NCI-H2227 (cell line): ENCODE data around the gene KLF17.

Experiments
- DNase-seq: peaks from one replicate; lab custom pipeline; 2025; ENCODE audit not compliant: unreplicated experiment; lab: John Stamatoyannopoulos, UW

KLF17 gene

DNA sequence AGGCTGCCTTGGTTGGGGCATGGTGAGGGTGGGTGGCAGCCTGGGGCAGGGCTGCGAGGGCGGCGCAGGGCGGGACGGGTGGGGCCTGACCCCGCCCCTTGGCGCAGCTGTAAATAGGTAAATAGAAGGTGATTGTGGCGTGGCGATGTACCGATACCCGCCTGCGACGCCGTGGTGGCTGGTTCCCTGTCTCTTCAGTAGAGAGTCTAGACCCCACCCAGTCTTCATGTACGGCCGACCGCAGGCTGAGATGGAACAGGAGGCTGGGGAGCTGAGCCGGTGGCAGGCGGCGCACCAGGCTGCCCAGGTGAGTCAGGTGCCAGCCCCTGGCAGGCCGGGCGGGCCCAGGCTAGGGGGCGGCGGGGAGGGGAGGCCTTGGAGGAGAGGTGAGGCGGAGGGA is at the start of gene KLF17:
Gene KLF17, plus strand, starts transcription at position 140 of the 400 bp plus-strand sequence. Its CDS starts 87 bp downstream, at position 227.
- no peak for DNase-seq

- DNase-seq: no peak
Measured at GRCh38 chr1:44071461-44071860, 47.2 kb upstream of the KLF17 start.

GRCh38 chr1:44072204-44072603 is 46.4 kb upstream of the KLF17 start:
- no peak for DNase-seq

GRCh38 chr1:44072821-44073220 is 45.8 kb upstream of the KLF17 start:
- no peak for DNase-seq

GRCh38 chr1:44073528-44073927 is 45.1 kb upstream of the KLF17 start:
- no peak for DNase-seq

DNA sequence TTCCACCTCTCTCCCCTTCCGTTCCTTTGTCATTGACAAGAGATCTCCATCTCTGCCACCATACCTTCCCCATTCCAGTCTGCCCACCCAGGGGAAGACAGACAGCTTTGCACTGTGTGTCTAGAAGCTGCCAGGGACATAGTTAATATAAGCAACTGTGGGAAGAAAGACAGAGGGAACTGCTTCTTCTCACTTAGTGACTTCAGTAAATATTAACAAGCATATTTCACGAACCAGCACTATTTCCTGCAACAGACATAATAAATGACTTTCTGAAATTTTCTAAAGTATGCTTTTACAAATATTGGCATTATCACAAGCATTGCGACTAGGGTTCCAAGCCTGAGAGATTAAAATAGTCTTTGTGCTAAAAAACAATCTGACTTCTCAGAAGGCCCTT is 44.2 kb upstream of the KLF17 start:
- DNase-seq: no peak

DNA sequence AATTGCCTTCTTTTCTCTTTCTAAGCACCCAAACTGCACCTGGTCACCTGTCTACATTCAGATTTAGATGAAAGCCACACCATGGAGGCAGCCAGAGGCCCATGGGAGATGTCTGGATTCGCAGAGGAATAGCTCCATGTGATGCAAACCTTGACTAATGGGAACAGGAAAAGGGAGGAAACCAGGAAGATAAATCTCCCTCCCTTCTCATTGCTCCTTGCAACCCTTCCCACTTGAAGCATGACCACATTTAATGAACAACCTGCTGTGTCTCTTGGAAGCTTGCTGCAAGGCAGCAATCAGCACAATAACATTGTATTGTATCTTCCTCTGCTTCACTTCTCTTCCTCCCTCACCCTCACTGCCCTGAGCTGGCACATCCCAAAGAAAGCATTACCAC is 42.6 kb upstream of the KLF17 start:
- peak; percentile 71 for DNase-seq

GRCh38 chr1:44077421-44077820 is 41.2 kb upstream of the KLF17 start:
- DNase-seq: no peak

DNA sequence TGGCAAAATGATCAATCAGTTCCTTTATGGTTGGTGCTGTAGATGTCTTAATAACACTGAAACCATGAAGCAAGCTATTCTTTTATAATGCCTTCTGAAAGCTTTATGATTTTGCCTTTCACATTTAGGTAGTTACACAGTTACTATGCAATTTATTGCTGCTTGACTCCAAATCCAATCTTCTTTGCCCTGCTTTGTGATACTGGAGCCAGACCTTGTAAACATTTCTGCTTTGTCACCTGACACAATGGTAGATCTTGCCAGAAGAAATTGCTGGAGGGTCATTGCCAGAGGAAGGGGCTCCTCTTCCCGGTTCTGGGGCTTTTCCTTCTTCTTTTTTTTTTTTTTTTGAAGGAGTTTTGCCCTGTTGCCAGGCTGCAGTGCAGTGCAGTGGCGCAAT is 40.5 kb upstream of the KLF17 start:
- DNase-seq: peak; percentile 40

- no peak for DNase-seq
Measured at GRCh38 chr1:44079566-44079965, 39.1 kb upstream of the KLF17 start.

DNA sequence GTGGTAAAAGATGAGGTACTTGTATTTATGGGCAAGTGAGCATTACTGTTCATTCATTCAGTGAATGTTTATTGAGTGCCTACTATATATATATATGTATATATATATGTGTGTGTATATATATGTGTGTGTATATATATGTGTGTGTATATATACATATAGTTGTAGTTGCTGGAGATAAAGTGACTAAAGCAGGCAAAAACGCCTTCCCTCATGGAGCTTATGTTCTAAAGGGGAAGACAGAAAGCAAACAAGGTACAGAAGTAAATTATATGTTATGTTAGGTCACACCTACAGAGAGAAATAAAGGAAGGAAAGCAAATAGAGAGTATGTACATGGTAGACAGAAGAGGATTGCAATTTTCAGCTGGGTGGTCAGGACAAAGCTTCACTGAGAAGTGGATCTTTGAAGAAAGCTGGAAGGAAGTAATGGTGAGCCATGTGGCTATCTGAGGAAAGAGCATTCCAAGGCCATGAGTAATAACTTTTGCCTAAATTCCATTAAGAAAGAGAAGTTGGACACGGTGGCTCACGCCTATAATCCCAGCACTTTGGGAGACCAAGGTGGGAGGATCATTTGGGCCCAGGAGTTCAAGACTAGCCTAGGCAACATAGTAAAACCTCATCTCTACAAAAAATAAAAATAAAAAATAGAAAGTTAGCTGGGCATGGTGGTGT is 33.5 kb upstream of the KLF17 start:
- no peak for DNase-seq

- DNase-seq: peak; percentile 53
Measured at GRCh38 chr1:44086692-44087474, 31.7 kb upstream of the KLF17 start.

DNA sequence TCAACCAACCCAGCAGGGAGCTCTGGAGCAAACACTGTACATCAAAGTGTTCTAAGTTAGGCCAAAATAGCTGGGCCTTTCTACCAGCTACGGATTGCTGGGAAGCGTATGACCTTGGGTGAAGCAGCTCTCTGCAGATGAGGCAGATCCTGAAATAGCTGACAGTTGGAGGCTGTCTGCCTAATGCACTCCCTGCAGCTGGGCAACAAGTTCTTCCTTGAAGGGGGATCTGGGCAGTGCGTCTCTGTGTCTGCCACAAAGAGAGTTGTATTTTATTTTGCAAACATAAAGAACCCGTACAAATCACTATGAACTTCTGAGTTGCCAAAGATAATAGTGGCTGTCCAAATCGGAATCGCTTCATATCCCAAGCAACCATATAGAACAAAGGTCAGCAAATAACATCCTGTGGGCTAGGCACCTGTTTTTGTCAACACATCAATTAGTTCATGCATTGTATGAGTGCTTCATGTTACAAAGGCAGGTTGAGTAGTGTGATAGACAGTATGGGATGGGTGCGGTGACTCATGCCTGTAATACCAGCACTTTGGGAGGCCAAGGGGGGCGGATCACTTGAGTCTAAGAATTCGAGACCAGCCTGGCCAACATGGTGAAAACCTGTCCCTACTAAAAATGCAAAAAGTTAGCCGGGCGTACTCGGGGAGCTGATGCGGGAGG is 29.1 kb upstream of the KLF17 start:
- DNase-seq: peak; percentile 49

GRCh38 chr1:44090429-44091252 is 28.0 kb upstream of the KLF17 start:
- no peak for DNase-seq

DNA sequence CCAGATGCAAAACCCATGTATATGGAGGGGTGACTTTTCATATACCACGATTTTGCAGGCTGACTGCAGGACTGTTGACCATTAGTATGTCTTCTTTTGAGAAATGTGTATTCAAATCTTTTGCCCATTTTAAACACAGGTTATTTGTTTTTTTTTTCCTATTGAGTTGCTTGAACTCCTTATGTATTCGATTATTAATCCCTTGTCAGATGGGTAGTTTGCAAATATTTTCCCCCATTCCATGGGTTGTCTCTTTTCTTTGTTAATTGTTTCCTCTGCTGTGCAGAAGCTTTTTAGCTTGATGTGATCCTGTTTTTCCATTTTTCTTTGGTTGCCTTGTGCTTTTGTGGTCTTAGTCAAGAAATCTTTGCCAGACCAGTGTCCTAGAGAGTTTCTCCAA is 24.6 kb upstream of the KLF17 start:
- no peak for DNase-seq

DNA sequence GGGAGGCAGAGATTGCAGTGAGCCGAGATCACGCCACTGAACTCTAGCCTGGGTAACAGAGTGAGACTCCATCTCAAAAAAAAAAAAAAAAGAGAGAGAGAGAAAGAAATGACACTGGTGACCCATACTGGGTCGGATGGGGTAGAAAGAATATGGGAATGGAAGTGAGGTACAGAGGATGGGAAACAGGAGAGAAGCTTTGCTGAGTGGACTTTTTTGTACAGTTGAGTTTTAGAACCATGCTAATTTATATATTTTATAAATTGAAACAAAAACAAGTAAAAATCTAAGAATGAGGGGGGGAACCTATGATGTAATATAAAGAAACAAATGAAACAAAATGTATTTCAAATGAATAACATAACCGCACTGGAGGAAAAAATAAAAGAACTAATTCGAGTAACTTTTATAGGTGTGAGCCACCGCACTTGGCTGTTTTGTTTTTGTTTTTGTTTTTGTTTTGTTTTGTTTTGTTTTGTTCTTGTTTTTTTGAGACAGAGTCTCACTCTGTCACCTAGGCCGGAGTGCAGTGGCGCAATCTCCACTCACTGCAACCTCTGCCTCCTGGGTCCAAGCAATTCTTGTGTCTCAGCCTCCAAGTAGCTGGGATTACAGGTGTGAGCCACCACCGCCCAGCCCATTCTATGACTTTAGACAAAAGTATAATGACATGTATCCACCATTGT is 18.3 kb upstream of the KLF17 start:
- no peak for DNase-seq

DNA sequence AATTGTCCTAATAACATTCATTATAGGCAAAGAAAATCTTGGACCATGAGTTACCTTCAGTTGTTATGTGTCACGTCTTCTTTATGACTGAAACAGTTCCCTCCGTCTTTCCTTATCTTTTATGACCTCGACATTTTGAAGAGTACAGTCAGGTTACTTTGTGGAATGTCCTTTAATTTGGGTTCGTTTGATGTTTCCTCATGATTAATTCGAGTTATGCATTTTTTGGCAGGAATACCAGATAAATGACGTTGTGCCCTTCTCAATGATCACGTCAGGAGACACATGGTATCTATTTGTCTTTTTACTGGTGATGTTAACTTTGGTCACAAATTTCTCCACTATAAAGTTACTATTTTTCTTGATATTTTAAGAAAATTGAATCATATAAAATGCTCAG is 17.3 kb upstream of the KLF17 start:
- no peak for DNase-seq

- DNase-seq: no peak
Measured at GRCh38 chr1:44103270-44104131, 15.1 kb upstream of the KLF17 start.

DNA sequence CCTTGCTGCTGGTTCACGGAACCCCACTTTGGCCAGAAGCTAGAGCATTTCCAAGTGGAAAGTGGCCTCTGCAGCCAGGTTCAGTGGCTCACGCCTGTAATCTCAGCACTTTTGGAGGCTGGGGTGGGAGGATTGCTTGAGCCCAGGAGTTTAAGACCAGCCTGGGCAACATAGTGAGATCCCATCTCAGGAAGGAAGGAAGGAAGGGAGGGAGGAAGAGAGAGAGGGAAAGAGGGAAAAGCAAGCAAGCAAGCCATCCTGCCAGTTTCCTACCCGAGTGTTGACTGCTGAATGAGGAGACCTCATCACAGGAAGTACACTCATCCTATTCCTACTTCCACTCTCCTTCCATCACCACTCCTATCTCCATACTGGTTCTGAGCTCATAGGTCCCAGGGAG is 12.8 kb upstream of the KLF17 start:
- DNase-seq: no peak

- DNase-seq: no peak
Measured at GRCh38 chr1:44108241-44108640, 10.4 kb upstream of the KLF17 start.
